Natural killer cell (primary cell): Measurements from ENCODE around the gene GLYR1. TPM values are rescaled to one million over a fixed set of nuclear protein-coding genes. Genes with fewer than 3 reads are reported as not detected.

Source experiments
- ATAC-seq, 3 donors: fragments of 150-1000 bp in 2 of 3; fragments of 200-7000 bp in 1 of 3; cut with Tn5 transposase; 1 replicate in 1 of 3; 2 replicates in 2 of 3; pipeline ENCODE4 v1.10.0; 2021; ENCODE audit warnings: mild to moderate bottlenecking in 2 of 3, moderate library complexity in 2 of 3
- DNase-seq, 2 donors: peaks; one replicate each; pipeline versions ENCODE4 v3.0.0 to v3.0.0-alpha.2; 2013 to 2021; ENCODE audit warnings: mixed read lengths in 1 of 2
- H3K27ac ChIP-seq: one replicate; pipeline ENCODE4 v1.5.1; 2013; ENCODE audit warnings: mild to moderate bottlenecking, low read length
- H3K27me3 ChIP-seq: one replicate; pipeline ENCODE4 v1.6.1; 2013; ENCODE audit warnings: low read length; ENCODE audit not compliant: control insufficient read depth, insufficient read depth
- H3K36me3 ChIP-seq: one replicate; pipeline ENCODE4 v1.6.1; 2013; ENCODE audit warnings: low read length; ENCODE audit not compliant: control insufficient read depth, insufficient read depth
- H3K4me1 ChIP-seq: one replicate; pipeline ENCODE4 v1.6.1; 2013; ENCODE audit warnings: low read length; ENCODE audit not compliant: control insufficient read depth, insufficient read depth
- H3K4me3 ChIP-seq: one replicate; pipeline ENCODE4 v1.5.1; 2013; ENCODE audit warnings: low read length
- H3K9me3 ChIP-seq: one replicate; pipeline ENCODE4 v1.6.1; 2013; ENCODE audit warnings: low read length; ENCODE audit not compliant: control insufficient read depth, insufficient read depth
- H3K27ac Mint-ChIP-seq, 2 donors: one replicate each; pipeline ENCODE4 v1.8.0; 2022; ENCODE audit warnings: mild to moderate bottlenecking in 2 of 2, mixed read lengths in 2 of 2, moderate library complexity in 1 of 2
- H3K27me3 Mint-ChIP-seq, 2 donors: one replicate each; pipeline ENCODE4 v1.8.0; 2022; ENCODE audit warnings: low read depth in 2 of 2, mixed read lengths in 2 of 2
- H3K36me3 Mint-ChIP-seq: one replicate; pipeline ENCODE4 v1.8.0; 2022; ENCODE audit warnings: mixed read lengths
- H3K4me1 Mint-ChIP-seq, 2 donors: one replicate each; pipeline ENCODE4 v1.8.0; 2022; ENCODE audit warnings: mixed read lengths in 2 of 2
- H3K4me3 Mint-ChIP-seq: one replicate; pipeline ENCODE4 v1.8.0; 2022; ENCODE audit warnings: mild to moderate bottlenecking, moderate library complexity, mixed read lengths
- H3K9me3 Mint-ChIP-seq, 2 donors: one replicate each; pipeline ENCODE4 v1.8.0; 2022; ENCODE audit warnings: mixed read lengths in 2 of 2
- CTCF ChIP-seq: fragments of 200-600 bp; IDR thresholded peaks from one replicate; pipeline ENCODE4 v1.8.0; 2022; ENCODE audit warnings: antibody characterized with exemption
- WGBS: methylation state at CpG from one replicate; pipeline ENCODE4 v1.1.7; 2013; ENCODE audit warnings: missing lambda C conversion rate; ENCODE audit not compliant: insufficient coverage; 5-methylcytosine and 5-hydroxymethylcytosine counted together
- intact Hi-C: fragments of 100-400 bp; cut with micrococcal nuclease; formaldehyde crosslinking; loops from one replicate; pipeline ENCODE4 v1.14.2; 2022
- total RNA-seq, 4 donors: library from RNA; stranded (reverse); fragments of 120-200 nt in 1 of 4; gene quantifications; one replicate each; pipeline versions ENCODE4 v1.2.3 to v1.2.4, GENCODE V29; 2013 to 2022

Gene GLYR1
- total RNA-seq, 3 donors from 2014 or later (not counting 1 experiment from before 2014, with no cell fraction given) = 112 to 129 (median 125) TPM

GRCh38 chr16:4871071-4871470 lies 24.0 kb upstream of the GLYR1 start:
- TF ChIP-seq CTCF = no peak
- Histone ChIP-seq H3K27ac (no peak overlapping the region), H3K36me3 (peaks cover 68% of the 10 kb centered on the region), H3K9me3 (no peaks in the 10 kb centered on the region), H3K27me3 (no peaks in the 10 kb centered on the region), H3K4me1 (no peaks in the 10 kb centered on the region), H3K4me3 (no peak overlapping the region)
- Mint-ChIP-seq H3K4me3 (no peak overlapping the region), H3K36me3 (peaks cover 16% of the 10 kb centered on the region), H3K27me3 (no peaks in the 10 kb centered on the region), H3K9me3 (no peaks in the 10 kb centered on the region), H3K27ac (no peak overlapping the region), H3K4me1 (peaks cover 43 to 48% of the 10 kb centered on the region in 2 donors)
- intact Hi-C loops = no loop called here
- no peak for ATAC-seq
- DNase-seq = no peak
- 96% methylated on average over 4 of the region's 4 CpGs for WGBS

- no peaks in the 10 kb centered on the region for H3K4me1 ChIP-seq
- Mint-ChIP-seq H3K36me3 (peaks cover 16% of the 10 kb centered on the region), H3K4me1 (peaks cover 43 to 48% of the 10 kb centered on the region in 2 donors), H3K4me3 (no peak overlapping the region), H3K27me3 (no peaks in the 10 kb centered on the region), H3K27ac (no peak overlapping the region), H3K9me3 (no peaks in the 10 kb centered on the region)
- intact Hi-C loops = no loop called here
- DNase-seq (no peak), ATAC-seq (no peak)
- H3K9me3 ChIP-seq = no peaks in the 10 kb centered on the region
- 97% methylated on average over 21 of the region's 21 CpGs for WGBS
- H3K36me3 ChIP-seq = peaks cover 63% of the 10 kb centered on the region
- no peaks in the 10 kb centered on the region for H3K27me3 ChIP-seq
- TF ChIP-seq CTCF = no peak
- H3K4me3 ChIP-seq = no peak overlapping the region
- H3K27ac ChIP-seq = no peak overlapping the region
Measured at GRCh38 chr16:4870138-4870671, 23.1 kb upstream of the GLYR1 start.

- H3K36me3 Mint-ChIP-seq = peaks cover 16% of the 10 kb centered on the region
Measured at GRCh38 chr16:4869147-4869805, 22.2 kb upstream of the GLYR1 start.

More at GRCh38 chr16:4869147-4869805, 22.2 kb upstream of the GLYR1 start:
- no peaks in the 10 kb centered on the region for H3K27me3 Mint-ChIP-seq
- no peak overlapping the region for H3K4me3 Mint-ChIP-seq
- DNase-seq (no peak), ATAC-seq (no peak)
- H3K4me1 ChIP-seq = no peaks in the 10 kb centered on the region
- no peak for TF ChIP-seq CTCF
- 88% methylated on average over 13 of the region's 13 CpGs for WGBS
- peaks cover 47 to 48% of the 10 kb centered on the region in 2 donors for H3K4me1 Mint-ChIP-seq
- intact Hi-C loops = no loop called here
- no peaks in the 10 kb centered on the region for H3K9me3 Mint-ChIP-seq
- H3K27ac ChIP-seq = no peak overlapping the region
- no peak overlapping the region for H3K4me3 ChIP-seq
- no peaks in the 10 kb centered on the region for H3K27me3 ChIP-seq
- H3K27ac Mint-ChIP-seq = no peak overlapping the region
- H3K36me3 ChIP-seq = peaks cover 57% of the 10 kb centered on the region
- H3K9me3 ChIP-seq = no peaks in the 10 kb centered on the region
